ENCODE results near the gene HOXB5. TPM values are rescaled to one million over a fixed set of nuclear protein-coding genes. Genes with fewer than 3 reads are reported as not detected.

The HOXB5 gene
- total RNA-seq, 1 donor from 2014 or later = not detected

- Histone ChIP-seq H3K4me1 (ENCODE audit: control insufficient read depth in 3 of 3, insufficient read depth in 3 of 3, low read length in 3 of 3) (peaks cover 0 to 29% (median 3%) of the 10 kb centered on the region in 3 donors), H3K9ac (ENCODE audit: low read depth in 1 of 3, low read length in 3 of 3) (no peak overlapping the region), H3K27me3 (ENCODE audit: control insufficient read depth in 3 of 3, insufficient read depth in 3 of 3, low read length in 3 of 3) (peaks cover 3 to 84% (median 61%) of the 10 kb centered on the region in 3 donors), H3K27ac (ENCODE audit: low read depth, low read length) (no peak overlapping the region), H3K4me3 (ENCODE audit: low read length in 3 of 3) (no peak overlapping the region), H3K9me3 (ENCODE audit: control insufficient read depth in 3 of 3, low read length in 3 of 3) (no peaks in the 10 kb centered on the region), H3K36me3 (ENCODE audit: control insufficient read depth in 3 of 3, insufficient read depth in 3 of 3, low read length in 3 of 3) (peaks cover 0 to 3% (median 0%) of the 10 kb centered on the region in 3 donors)
Measured at GRCh38 chr17:48549914-48550501, 43.6 kb downstream of the HOXB5 start.

GRCh38 chr17:48549281-48549630 lies 44.3 kb downstream of the HOXB5 start:
- Histone ChIP-seq H3K4me1 (ENCODE audit: control insufficient read depth in 3 of 3, insufficient read depth in 3 of 3, low read length in 3 of 3) (peaks cover 0 to 26% (median 0%) of the 10 kb centered on the region in 3 donors), H3K27ac (ENCODE audit: low read depth, low read length) (no peak overlapping the region), H3K9me3 (ENCODE audit: control insufficient read depth in 3 of 3, low read length in 3 of 3) (no peaks in the 10 kb centered on the region), H3K27me3 (ENCODE audit: control insufficient read depth in 3 of 3, insufficient read depth in 3 of 3, low read length in 3 of 3) (peaks cover under 1 to 78% (median 54%) of the 10 kb centered on the region in 3 donors), H3K4me3 (ENCODE audit: low read length in 3 of 3) (no peak overlapping the region), H3K9ac (ENCODE audit: low read depth in 1 of 3, low read length in 3 of 3) (no peak overlapping the region), H3K36me3 (ENCODE audit: control insufficient read depth in 3 of 3, insufficient read depth in 3 of 3, low read length in 3 of 3) (peaks cover 0 to 3% (median 0%) of the 10 kb centered on the region in 3 donors)

GRCh38 chr17:48548523-48549280 lies 44.9 kb downstream of the HOXB5 start:
- H3K27me3 ChIP-seq (ENCODE audit: control insufficient read depth in 3 of 3, insufficient read depth in 3 of 3, low read length in 3 of 3) = peaks cover 0 to 73% (median 53%) of the 10 kb centered on the region in 3 donors
- H3K9ac ChIP-seq (ENCODE audit: low read depth in 1 of 3, low read length in 3 of 3) = no peak overlapping the region
- H3K4me1 ChIP-seq (ENCODE audit: control insufficient read depth in 3 of 3, insufficient read depth in 3 of 3, low read length in 3 of 3) = peaks cover 0 to 29% (median 0%) of the 10 kb centered on the region in 3 donors
- no peak overlapping the region for H3K4me3 ChIP-seq (ENCODE audit: low read length in 3 of 3)
- no peaks in the 10 kb centered on the region for H3K9me3 ChIP-seq (ENCODE audit: control insufficient read depth in 3 of 3, low read length in 3 of 3)
- peaks cover 0 to 3% (median 0%) of the 10 kb centered on the region in 3 donors for H3K36me3 ChIP-seq (ENCODE audit: control insufficient read depth in 3 of 3, insufficient read depth in 3 of 3, low read length in 3 of 3)
- H3K27ac ChIP-seq (ENCODE audit: low read depth, low read length) = no peak overlapping the region

DNA sequence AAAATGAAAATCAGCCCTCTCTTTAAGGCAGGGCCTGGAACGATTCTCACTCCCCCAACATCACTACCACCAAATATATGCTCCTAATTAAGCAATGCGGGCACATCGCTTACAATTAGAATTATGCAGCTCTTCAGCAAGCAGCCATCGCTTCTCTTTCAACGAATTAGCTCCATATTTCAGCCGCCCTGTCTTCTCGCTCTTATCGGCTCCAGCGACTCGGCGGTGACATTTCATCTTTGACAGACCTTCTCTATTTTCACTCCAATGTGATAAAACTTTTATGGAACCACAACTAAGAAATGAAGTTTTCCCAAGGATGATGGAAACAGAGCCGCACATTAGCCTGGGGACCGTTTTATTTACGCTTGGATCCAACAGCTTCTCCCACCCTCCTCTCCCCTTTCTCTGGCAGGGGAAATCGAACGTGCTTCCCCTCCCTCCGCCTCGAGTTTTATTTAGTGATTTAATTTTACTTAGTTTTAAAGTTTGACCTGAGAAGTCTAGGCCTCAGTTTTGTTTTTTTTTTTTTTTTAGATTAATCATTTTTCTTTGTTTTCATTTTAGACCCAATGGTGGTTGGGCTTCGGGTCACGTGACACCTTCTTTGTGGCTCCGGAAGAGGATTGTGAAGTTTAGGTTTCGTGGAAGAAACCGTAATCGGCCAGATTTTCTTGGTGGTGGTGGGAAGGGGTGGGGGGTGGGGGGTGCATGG lies 45.6 kb downstream of the HOXB5 start:
- no peak overlapping the region for H3K27ac ChIP-seq (ENCODE audit: low read depth, low read length)
- peaks cover 3 to 29% (median 4%) of the 10 kb centered on the region in 3 donors for H3K4me1 ChIP-seq (ENCODE audit: control insufficient read depth in 3 of 3, insufficient read depth in 3 of 3, low read length in 3 of 3)
- H3K9ac ChIP-seq (ENCODE audit: low read depth in 1 of 3, low read length in 3 of 3) = peak overlapping the region in 1 of 3 donors; percentile 27
- peak overlapping the region in 2 of 3 donors; percentile 32 to 38 for H3K4me3 ChIP-seq (ENCODE audit: low read length in 3 of 3)
- no peaks in the 10 kb centered on the region for H3K9me3 ChIP-seq (ENCODE audit: control insufficient read depth in 3 of 3, low read length in 3 of 3)
- H3K36me3 ChIP-seq (ENCODE audit: control insufficient read depth in 3 of 3, insufficient read depth in 3 of 3, low read length in 3 of 3) = peaks cover 0 to 3% (median 0%) of the 10 kb centered on the region in 3 donors
- H3K27me3 ChIP-seq (ENCODE audit: control insufficient read depth in 3 of 3, insufficient read depth in 3 of 3, low read length in 3 of 3) = peaks cover 0 to 71% (median 54%) of the 10 kb centered on the region in 3 donors

DNA sequence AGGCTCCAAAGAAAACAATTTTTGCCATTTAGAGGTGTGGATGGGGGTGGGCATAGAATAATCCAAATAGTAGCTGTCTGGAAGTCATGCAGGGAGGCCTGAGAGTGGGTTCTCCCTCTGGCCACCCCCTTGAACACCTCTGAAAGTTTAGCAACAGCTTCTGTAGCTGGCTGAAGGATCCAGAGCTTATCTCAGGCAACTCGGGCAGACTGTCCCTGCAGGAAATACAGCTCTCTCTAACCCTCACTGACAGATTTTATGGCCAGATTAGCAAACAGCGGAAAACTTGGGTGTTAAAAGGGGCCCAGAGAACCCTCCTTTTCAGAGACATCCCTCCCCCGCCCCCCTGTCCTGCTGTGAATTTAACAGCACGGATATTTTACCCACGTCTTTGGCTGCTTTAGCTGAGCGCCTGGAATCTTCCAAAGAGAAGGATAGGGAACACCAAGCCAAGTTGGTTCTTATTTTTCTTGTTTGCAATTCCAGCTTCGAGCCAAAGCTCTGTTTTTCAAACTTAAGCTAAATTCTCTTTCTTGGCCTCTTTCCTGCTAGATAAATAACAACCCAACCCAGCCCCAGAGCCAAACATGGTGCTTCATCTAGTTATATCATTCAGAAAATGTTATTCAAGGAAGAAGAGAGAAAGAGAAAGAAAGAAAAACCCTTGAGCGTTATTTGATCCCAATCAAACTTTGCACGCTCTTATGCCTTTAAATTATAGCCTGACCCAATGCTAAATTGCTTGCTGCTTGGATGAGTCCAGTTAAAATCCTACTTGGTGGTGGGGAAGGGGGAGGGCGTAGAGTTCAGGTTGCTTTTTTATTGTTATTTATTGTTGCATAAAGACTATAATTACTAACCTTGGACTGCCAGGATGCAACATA lies 46.4 kb downstream of the HOXB5 start:
- Histone ChIP-seq H3K9ac (ENCODE audit: low read depth in 1 of 3, low read length in 3 of 3) (peak overlapping the region in 1 of 3 donors; percentile 66), H3K27ac (ENCODE audit: low read depth, low read length) (no peak overlapping the region), H3K9me3 (ENCODE audit: control insufficient read depth in 3 of 3, low read length in 3 of 3) (no peaks in the 10 kb centered on the region), H3K36me3 (ENCODE audit: control insufficient read depth in 3 of 3, insufficient read depth in 3 of 3, low read length in 3 of 3) (peaks cover 0 to 3% (median 0%) of the 10 kb centered on the region in 3 donors), H3K4me3 (ENCODE audit: low read length in 3 of 3) (peak overlapping the region in 1 of 3 donors; percentile 38), H3K4me1 (ENCODE audit: control insufficient read depth in 3 of 3, insufficient read depth in 3 of 3, low read length in 3 of 3) (peaks cover 4 to 32% (median 5%) of the 10 kb centered on the region in 3 donors), H3K27me3 (ENCODE audit: control insufficient read depth in 3 of 3, insufficient read depth in 3 of 3, low read length in 3 of 3) (peaks cover 0 to 71% (median 55%) of the 10 kb centered on the region in 3 donors)

DNA sequence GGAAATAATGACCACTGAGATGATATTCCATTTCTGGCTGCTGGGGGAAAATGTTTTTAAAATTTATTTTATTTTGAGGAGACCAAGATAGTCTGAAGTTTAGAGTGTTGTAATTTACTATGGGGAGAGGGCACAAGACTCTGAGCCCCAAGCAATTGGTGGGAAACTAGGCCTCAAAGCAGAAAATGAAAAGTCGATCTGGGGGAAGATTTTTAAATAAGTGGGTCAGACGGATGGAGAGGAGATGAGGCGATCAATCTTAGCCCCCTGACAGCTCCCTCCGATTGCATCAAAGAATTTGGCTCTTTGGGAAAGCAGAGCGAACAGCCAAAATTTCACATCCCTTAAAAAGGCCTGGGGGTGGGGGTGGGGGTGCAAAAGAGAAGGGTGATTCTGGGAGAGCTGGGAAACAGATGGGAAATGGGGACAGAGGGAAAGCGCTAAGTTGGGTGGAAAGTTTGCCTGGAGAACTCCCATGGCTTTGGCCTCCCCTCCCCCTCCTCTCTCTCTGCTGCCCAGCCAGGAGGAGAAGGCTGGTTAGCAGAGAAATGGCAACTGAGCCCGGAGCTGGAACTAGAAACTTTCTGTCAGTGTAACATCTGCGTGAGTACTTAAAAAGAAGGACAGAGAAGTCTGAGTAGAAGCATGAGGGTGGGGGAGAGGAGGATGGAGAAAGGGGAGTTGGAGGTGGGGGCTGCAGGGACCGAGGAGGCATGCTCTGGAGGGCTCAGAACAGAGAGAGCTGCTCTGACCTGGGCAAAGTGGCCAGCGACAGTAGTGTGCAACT lies 47.2 kb downstream of the HOXB5 start:
- peak overlapping the region in 1 of 3 donors; percentile 66 for H3K9ac ChIP-seq (ENCODE audit: low read depth in 1 of 3, low read length in 3 of 3)
- H3K9me3 ChIP-seq (ENCODE audit: control insufficient read depth in 3 of 3, low read length in 3 of 3) = no peaks in the 10 kb centered on the region
- H3K27ac ChIP-seq (ENCODE audit: low read depth, low read length) = no peak overlapping the region
- peaks cover 4 to 38% (median 5%) of the 10 kb centered on the region in 3 donors for H3K4me1 ChIP-seq (ENCODE audit: control insufficient read depth in 3 of 3, insufficient read depth in 3 of 3, low read length in 3 of 3)
- H3K27me3 ChIP-seq (ENCODE audit: control insufficient read depth in 3 of 3, insufficient read depth in 3 of 3, low read length in 3 of 3) = peaks cover 0 to 71% (median 54%) of the 10 kb centered on the region in 3 donors
- peak overlapping the region in 1 of 3 donors; percentile 38 for H3K4me3 ChIP-seq (ENCODE audit: low read length in 3 of 3)
- H3K36me3 ChIP-seq (ENCODE audit: control insufficient read depth in 3 of 3, insufficient read depth in 3 of 3, low read length in 3 of 3) = peaks cover 0 to 3% (median 0%) of the 10 kb centered on the region in 3 donors

- H3K36me3 ChIP-seq (ENCODE audit: control insufficient read depth in 3 of 3, insufficient read depth in 3 of 3, low read length in 3 of 3) = peaks cover 0 to 3% (median 0%) of the 10 kb centered on the region in 3 donors
- no peak overlapping the region for H3K9ac ChIP-seq (ENCODE audit: low read depth in 1 of 3, low read length in 3 of 3)
Measured at GRCh38 chr17:48545539-48545938, 48.0 kb downstream of the HOXB5 start.

GRCh38 chr17:48545022-48545375 lies 48.6 kb downstream of the HOXB5 start, which contains the start of gene HOXB2:
Gene HOXB2, minus strand, starts transcription at chr17:48545109. Its CDS starts 198 bp downstream, at chr17:48544911.
- H3K4me3 ChIP-seq (ENCODE audit: low read length in 3 of 3) = peak within 1 kb of the TSS; percentile 72 to 91 (median 75)
- H3K9ac ChIP-seq (ENCODE audit: low read depth in 1 of 3, low read length in 3 of 3) = peak within 1 kb of the TSS; percentile 3 to 87 (median 53)
- no peaks in the 10 kb centered on the region for H3K9me3 ChIP-seq (ENCODE audit: control insufficient read depth in 3 of 3, low read length in 3 of 3)
- peaks cover 0 to 71% (median 54%) of the 10 kb centered on the region in 3 donors for H3K27me3 ChIP-seq (ENCODE audit: control insufficient read depth in 3 of 3, insufficient read depth in 3 of 3, low read length in 3 of 3)
- peak within 1 kb of the TSS; percentile 43 for H3K27ac ChIP-seq (ENCODE audit: low read depth, low read length)
- H3K36me3 ChIP-seq (ENCODE audit: control insufficient read depth in 3 of 3, insufficient read depth in 3 of 3, low read length in 3 of 3) = peaks cover 0 to under 1% (median 0%) of the 10 kb centered on the region in 3 donors
- H3K4me1 ChIP-seq (ENCODE audit: control insufficient read depth in 3 of 3, insufficient read depth in 3 of 3, low read length in 3 of 3) = peaks cover 4 to 44% (median 5%) of the 10 kb centered on the region in 3 donors

More at GRCh38 chr17:48545539-48545938, 48.0 kb downstream of the HOXB5 start:
- no peaks in the 10 kb centered on the region for H3K9me3 ChIP-seq (ENCODE audit: control insufficient read depth in 3 of 3, low read length in 3 of 3)
- peak overlapping the region in 1 of 3 donors; percentile 7 for H3K4me3 ChIP-seq (ENCODE audit: low read length in 3 of 3)
- H3K27ac ChIP-seq (ENCODE audit: low read depth, low read length) = no peak overlapping the region
- peaks cover 4 to 44% (median 5%) of the 10 kb centered on the region in 3 donors for H3K4me1 ChIP-seq (ENCODE audit: control insufficient read depth in 3 of 3, insufficient read depth in 3 of 3, low read length in 3 of 3)
- H3K27me3 ChIP-seq (ENCODE audit: control insufficient read depth in 3 of 3, insufficient read depth in 3 of 3, low read length in 3 of 3) = peaks cover 0 to 73% (median 57%) of the 10 kb centered on the region in 3 donors

Measured in skeletal muscle tissue (tissue), 4 donors.